ENCODE measurements around the gene STK32B.

Gene STK32B

DNA sequence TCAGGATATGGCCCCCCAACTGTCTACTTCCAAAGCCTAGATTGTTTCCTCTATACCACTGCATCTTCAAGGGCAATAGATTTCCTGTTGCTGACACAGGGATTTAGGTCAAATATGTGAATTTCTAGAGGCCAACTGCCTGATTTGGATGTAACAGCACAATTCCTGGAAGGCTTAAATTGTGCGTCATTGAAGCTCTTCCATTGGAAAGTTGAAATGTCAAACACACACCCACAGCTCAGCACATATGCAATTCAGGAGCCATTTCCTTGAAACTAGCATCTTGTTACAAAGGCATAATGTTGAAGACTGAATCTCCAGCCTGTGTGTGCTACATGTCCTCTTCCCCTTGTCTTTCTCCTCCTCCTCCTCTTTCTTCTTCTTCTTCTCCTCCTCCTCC is 158.6 kb downstream of the STK32B start:
- H3K27ac ChIP-seq, result no peak overlapping the region
- TF ChIP-seq ZFX (IDR thresholded peaks at IDR 0.05; ENCODE audit: borderline replicate concordance), result no peak
- TF ChIP-seq, protein P1, sequence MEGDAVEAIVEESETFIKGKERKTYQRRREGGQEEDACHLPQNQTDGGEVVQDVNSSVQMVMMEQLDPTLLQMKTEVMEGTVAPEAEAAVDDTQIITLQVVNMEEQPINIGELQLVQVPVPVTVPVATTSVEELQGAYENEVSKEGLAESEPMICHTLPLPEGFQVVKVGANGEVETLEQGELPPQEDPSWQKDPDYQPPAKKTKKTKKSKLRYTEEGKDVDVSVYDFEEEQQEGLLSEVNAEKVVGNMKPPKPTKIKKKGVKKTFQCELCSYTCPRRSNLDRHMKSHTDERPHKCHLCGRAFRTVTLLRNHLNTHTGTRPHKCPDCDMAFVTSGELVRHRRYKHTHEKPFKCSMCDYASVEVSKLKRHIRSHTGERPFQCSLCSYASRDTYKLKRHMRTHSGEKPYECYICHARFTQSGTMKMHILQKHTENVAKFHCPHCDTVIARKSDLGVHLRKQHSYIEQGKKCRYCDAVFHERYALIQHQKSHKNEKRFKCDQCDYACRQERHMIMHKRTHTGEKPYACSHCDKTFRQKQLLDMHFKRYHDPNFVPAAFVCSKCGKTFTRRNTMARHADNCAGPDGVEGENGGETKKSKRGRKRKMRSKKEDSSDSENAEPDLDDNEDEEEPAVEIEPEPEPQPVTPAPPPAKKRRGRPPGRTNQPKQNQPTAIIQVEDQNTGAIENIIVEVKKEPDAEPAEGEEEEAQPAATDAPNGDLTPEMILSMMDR (IDR thresholded peaks at IDR 0.05), result no peak

DNA sequence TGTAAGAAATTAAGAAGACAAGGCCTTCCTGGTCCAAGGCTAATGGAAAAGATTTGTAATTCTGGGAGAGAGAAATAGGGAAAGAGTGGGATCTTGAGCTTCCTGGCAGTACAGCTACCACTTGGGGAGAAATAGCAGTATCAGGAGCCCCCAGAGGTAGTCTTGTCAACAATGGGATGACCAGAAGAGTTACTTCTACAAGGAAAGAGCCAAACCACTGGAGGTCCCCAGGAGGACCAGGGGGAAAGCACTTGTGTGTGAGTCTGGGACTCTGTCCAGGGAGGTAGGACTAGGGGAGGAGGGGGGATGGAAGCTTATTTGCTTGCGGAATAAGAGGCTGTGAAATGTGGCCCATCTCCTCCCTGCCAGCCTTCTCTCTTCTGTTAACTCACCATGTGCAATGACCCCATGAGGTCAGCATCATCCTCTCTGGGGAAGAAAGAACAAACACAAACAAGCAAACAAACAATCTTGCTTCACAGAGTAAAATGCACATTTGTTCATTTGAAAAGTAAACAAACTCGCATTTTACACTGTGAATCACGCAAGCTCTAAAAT is 160.1 kb downstream of the STK32B start:
- no peak for TF ChIP-seq ZFX (IDR thresholded peaks at IDR 0.05; ENCODE audit: borderline replicate concordance)
- TF ChIP-seq, protein P1 (IDR thresholded peaks at IDR 0.05), result no peak
- H3K27ac ChIP-seq, result no peak overlapping the region

DNA sequence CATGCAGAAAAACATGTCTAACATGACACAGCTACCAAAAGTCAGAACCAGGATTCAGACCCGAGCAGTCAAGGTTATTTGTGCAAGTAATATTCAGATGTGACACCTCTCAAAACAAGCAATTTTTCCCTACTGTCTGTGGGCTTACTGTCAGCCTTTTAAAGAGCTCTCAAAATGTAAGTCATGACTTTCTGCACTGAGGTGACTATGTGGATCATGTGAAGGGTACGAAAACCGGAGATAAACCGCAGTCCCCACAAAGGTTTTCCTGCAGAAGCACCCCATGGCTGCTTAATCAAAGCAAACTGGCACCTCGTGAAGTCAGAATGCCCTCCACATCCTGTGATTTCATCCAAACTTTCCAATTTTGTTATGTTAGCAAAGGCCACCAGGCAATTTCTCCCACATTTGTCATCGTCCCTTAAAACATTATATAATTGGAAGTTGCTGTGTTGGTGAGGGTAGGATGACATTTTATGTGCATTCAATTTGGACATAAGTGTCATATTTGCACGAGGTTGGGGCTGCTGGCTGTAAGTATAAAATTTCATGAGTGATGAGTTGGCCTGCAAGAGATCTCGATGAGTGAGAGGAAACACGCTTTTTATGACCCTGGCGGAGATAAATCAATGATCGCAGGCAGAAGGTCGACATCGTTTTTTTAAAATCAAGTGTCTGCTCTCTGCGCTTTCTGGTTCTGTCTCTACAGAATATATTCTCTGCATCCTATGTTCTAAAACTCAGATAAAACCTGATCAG is 161.2 kb downstream of the STK32B start:
- no peak overlapping the region for H3K27ac ChIP-seq
- TF ChIP-seq, protein P1 (IDR thresholded peaks at IDR 0.05), result no peak
- TF ChIP-seq ZFX (IDR thresholded peaks at IDR 0.05; ENCODE audit: borderline replicate concordance), result no peak

DNA sequence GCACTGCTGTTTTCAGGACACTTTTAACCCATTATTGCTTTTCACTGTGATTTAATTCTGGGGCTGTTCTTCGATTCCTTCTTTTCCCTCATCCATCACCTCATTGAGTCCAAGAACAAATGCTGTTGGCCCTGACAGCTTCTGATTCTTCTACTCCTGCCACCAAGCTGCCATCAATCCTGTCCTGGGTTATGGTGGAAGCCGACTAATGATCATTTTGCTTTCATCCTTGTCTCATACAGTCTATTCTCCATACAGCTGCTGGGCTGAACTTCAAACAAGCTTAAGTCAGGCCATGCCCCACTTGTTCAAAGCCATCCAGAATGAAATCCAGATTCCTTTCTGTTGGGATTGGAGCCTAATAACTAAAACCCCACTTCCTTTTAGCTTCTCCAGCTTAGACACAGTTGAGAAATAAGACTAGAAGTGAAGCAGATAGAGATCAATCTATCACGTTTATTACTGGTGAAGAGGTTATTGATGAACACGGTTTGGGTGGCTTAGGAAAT is 161.9 kb downstream of the STK32B start:
- TF ChIP-seq ZFX (IDR thresholded peaks at IDR 0.05; ENCODE audit: borderline replicate concordance), result no peak
- TF ChIP-seq, protein P1 (IDR thresholded peaks at IDR 0.05), result no peak
- no peak overlapping the region for H3K27ac ChIP-seq

DNA sequence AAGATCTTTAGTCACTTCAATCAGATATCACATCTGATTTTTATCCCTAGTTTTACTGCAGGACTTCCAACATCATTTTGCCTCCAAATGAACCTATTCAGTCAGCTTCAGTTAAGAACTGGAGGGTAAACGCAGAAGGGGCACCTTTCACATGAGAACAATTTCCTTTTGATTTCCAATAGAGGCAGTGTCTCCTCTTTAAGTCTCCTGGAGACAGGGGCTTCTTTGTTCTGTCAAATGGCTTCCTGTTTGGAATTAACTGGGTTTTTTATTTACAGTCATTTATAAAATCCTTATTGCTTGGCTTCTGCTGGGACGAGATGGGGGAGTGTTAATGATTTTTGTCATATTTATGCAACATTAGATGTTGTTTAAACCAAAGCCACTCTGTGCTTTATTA is 164.0 kb downstream of the STK32B start:
- H3K27ac ChIP-seq, result no peak overlapping the region
- no peak for TF ChIP-seq ZFX (IDR thresholded peaks at IDR 0.05; ENCODE audit: borderline replicate concordance)
- TF ChIP-seq, protein P1 (IDR thresholded peaks at IDR 0.05), result no peak

DNA sequence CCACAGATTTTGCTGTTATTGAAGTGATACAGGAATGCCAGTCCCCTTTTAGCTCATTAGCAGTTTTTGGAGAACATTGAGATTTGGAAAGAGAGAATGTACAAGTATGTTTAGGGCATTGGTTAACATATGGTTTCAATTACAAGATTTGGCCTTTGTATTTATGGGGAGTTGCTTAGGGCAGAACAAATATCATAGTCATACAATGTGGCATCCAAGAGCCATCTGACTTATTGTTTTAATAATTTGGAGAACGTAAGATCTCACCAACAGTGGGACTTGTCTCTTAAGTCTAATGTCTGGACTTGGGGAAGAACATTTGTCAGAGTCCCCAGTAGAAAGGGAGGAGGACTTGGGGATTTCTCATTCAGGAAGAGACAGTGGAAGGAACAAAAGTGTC is 166.1 kb downstream of the STK32B start:
- H3K27ac ChIP-seq, result no peak overlapping the region
- TF ChIP-seq ZFX (IDR thresholded peaks at IDR 0.05; ENCODE audit: borderline replicate concordance), result no peak
- TF ChIP-seq, protein P1 (IDR thresholded peaks at IDR 0.05), result no peak

All from 22Rv1 (cell line).